Panc1 (cell line): Measurements from ENCODE around the gene SASH3.

Experiments
- REST ChIP-seq, 2 experiments: IDR thresholded peaks; 2 replicates each; pipeline ENCODE4 v1.6.1; 2011 to 2012; ENCODE audit warnings: low read depth in 2 of 2, control low read depth in 1 of 2, low read length in 1 of 2, mild to moderate bottlenecking in 1 of 2, moderate library complexity in 1 of 2; ENCODE audit not compliant: insufficient read depth in 1 of 2
- SIN3A ChIP-seq: IDR thresholded peaks from 2 replicates; pipeline ENCODE4 v1.6.1; 2012; ENCODE audit warnings: low read depth, mild to moderate bottlenecking, low read length, moderate library complexity, borderline replicate concordance; ENCODE audit not compliant: insufficient read depth
- TCF7L2 ChIP-seq: IDR thresholded peaks from 2 replicates; pipeline ENCODE4 v1.6.1; 2011; ENCODE audit warnings: mild to moderate bottlenecking, low read depth, low read length, inconsistent platforms
- TF ChIP-seq, protein P1 (sequence below): fragments of 450-650 bp; IDR thresholded peaks from 2 replicates; pipeline ENCODE4 v1.5.1; 2017; ENCODE audit warnings: mild to moderate bottlenecking

- TF ChIP-seq, protein P1, sequence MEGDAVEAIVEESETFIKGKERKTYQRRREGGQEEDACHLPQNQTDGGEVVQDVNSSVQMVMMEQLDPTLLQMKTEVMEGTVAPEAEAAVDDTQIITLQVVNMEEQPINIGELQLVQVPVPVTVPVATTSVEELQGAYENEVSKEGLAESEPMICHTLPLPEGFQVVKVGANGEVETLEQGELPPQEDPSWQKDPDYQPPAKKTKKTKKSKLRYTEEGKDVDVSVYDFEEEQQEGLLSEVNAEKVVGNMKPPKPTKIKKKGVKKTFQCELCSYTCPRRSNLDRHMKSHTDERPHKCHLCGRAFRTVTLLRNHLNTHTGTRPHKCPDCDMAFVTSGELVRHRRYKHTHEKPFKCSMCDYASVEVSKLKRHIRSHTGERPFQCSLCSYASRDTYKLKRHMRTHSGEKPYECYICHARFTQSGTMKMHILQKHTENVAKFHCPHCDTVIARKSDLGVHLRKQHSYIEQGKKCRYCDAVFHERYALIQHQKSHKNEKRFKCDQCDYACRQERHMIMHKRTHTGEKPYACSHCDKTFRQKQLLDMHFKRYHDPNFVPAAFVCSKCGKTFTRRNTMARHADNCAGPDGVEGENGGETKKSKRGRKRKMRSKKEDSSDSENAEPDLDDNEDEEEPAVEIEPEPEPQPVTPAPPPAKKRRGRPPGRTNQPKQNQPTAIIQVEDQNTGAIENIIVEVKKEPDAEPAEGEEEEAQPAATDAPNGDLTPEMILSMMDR, result no peak
- TF ChIP-seq TCF7L2 (no peak), REST (IDR thresholded peaks at IDR 0.05; ENCODE audit: insufficient read depth in 1 of 2, low read depth in 2 of 2, low read length in 1 of 2) (peak in 1 of 2 experiments; percentile 69; a peak in 2 of 4 replicates), SIN3A (no peak)
Observed at GRCh38 chrX:129781680-129782495, 2.1 kb downstream of the SASH3 start.
